SU-DHL-6 (cell line): ENCODE results near the gene ALDH16A1.

Source experiments
- H2AFZ ChIP-seq: fragments of 200-600 bp; sonication (generic); 2 replicates; pipeline ENCODE4 v1.6.1; 2014; ENCODE audit warnings: low read depth, mild to moderate bottlenecking, moderate library complexity, mixed read lengths, antibody characterized with exemption, low read length; ENCODE audit not compliant: severe bottlenecking
- H3F3A ChIP-seq: fragments of 200-600 bp; shearing (Covaris generic); 2 replicates; pipeline ENCODE4 v1.6.0; 2016; ENCODE audit warnings: antibody characterized with exemption, mild to moderate bottlenecking; ENCODE audit not compliant: insufficient read depth
- H3K27ac ChIP-seq: fragments of 200-600 bp; sonication (generic); 2 replicates; pipeline ENCODE4 v1.5.1; 2016; ENCODE audit warnings: low read depth, mild to moderate bottlenecking, low read length, moderate library complexity, mixed read lengths
- H3K27me3 ChIP-seq: fragments of 200-600 bp; sonication (generic), shearing (Covaris generic); 2 replicates; pipeline ENCODE4 v1.6.0; 2014; ENCODE audit warnings: mild to moderate bottlenecking, low read length
- H3K36me3 ChIP-seq: fragments of 200-600 bp; sonication (generic); 2 replicates; pipeline ENCODE4 v1.6.1; 2014; ENCODE audit warnings: mild to moderate bottlenecking, low read length, mixed read lengths
- H3K4me2 ChIP-seq: fragments of 300-600, 200-600 bp; shearing (Covaris generic), sonication (generic); 2 replicates; pipeline ENCODE4 v1.6.0; 2014; ENCODE audit warnings: low read length, low read depth, mild to moderate bottlenecking; ENCODE audit not compliant: poor library complexity, severe bottlenecking
- H3K4me3 ChIP-seq: fragments of 200-600 bp; sonication (generic); 2 replicates; pipeline ENCODE4 v1.5.1; 2014; ENCODE audit warnings: antibody characterized with exemption, low read length, mild to moderate bottlenecking, mixed read lengths; ENCODE audit not compliant: insufficient read depth, poor library complexity, severe bottlenecking
- H3K79me2 ChIP-seq: fragments of 200-600 bp; sonication (generic); 2 replicates; pipeline ENCODE4 v1.6.1; 2014; ENCODE audit warnings: mild to moderate bottlenecking, low read length, moderate library complexity; ENCODE audit not compliant: insufficient read depth
- H3K9ac ChIP-seq: fragments of 200-600 bp; sonication (generic); 2 replicates; pipeline ENCODE4 v1.7.0; 2014; ENCODE audit warnings: mild to moderate bottlenecking, low read length
- H3K9me2 ChIP-seq: fragments of 200-600 bp; sonication (generic); replicated peaks from 2 replicates; pipeline ENCODE4 v1.6.1; 2014; ENCODE audit warnings: low read length; ENCODE audit not compliant: insufficient read depth
- H3K9me3 ChIP-seq: fragments of 200-600 bp; sonication (generic); 2 replicates; pipeline ENCODE4 v1.6.1; 2014; ENCODE audit warnings: low read length, mixed read lengths; ENCODE audit not compliant: insufficient read depth
- H4K20me1 ChIP-seq: fragments of 200-600 bp; sonication (generic); 2 replicates; pipeline ENCODE4 v1.6.1; 2014; ENCODE audit warnings: low read depth, mild to moderate bottlenecking, antibody characterized with exemption, low read length, moderate library complexity, mixed read lengths
- EZH2phosphoT487 ChIP-seq: fragments of 200-600 bp; sonication (generic), shearing (Covaris generic); conservative IDR thresholded peaks from 2 replicates; pipeline ENCODE4 v1.6.1; 2018; ENCODE audit warnings: mild to moderate bottlenecking, antibody characterized with exemption, low read length, moderate library complexity, mixed read lengths
- TF ChIP-seq, protein P1 (sequence below): fragments of 200-600 bp; sonication (generic); IDR thresholded peaks from one replicate; pipeline ENCODE4 v1.5.1; 2017; ENCODE audit warnings: antibody characterized with exemption, mild to moderate bottlenecking, low read length, moderate library complexity; ENCODE audit not compliant: insufficient read depth, poor library complexity, severe bottlenecking

Gene ALDH16A1

DNA sequence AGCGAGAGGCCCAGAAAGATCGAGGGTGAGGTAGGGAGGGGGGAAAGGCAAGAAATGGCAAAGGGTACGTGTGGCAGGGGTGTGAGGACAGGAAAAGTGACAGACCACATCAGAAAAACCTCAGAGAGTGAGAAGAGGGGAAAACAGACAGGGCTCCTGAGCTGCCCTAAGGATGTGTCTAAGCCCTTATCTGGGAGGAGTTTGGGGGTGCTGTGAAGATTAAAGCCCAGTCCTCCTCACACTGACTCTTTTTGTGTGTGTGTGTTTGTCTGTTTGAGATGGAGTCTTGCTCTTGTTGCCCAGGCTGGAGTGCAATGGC, 29.1 kb upstream of the ALDH16A1 start:
- Histone ChIP-seq H3K27ac (no peak overlapping the region), H2AFZ (no peak overlapping the region), H4K20me1 (no peaks in the 10 kb centered on the region), H3K36me3 (no peaks in the 10 kb centered on the region), H3K79me2 (no peaks in the 10 kb centered on the region), H3K27me3 (no peaks in the 10 kb centered on the region), H3K9ac (no peak overlapping the region), H3K9me2 (no peaks in the 10 kb centered on the region), H3K9me3 (no peaks in the 10 kb centered on the region), H3K4me2 (no peak overlapping the region), H3F3A (no peaks in the 10 kb centered on the region), H3K4me3 (no peak overlapping the region)
- TF ChIP-seq EZH2phosphoT487 = no peak
- TF ChIP-seq, protein P1, sequence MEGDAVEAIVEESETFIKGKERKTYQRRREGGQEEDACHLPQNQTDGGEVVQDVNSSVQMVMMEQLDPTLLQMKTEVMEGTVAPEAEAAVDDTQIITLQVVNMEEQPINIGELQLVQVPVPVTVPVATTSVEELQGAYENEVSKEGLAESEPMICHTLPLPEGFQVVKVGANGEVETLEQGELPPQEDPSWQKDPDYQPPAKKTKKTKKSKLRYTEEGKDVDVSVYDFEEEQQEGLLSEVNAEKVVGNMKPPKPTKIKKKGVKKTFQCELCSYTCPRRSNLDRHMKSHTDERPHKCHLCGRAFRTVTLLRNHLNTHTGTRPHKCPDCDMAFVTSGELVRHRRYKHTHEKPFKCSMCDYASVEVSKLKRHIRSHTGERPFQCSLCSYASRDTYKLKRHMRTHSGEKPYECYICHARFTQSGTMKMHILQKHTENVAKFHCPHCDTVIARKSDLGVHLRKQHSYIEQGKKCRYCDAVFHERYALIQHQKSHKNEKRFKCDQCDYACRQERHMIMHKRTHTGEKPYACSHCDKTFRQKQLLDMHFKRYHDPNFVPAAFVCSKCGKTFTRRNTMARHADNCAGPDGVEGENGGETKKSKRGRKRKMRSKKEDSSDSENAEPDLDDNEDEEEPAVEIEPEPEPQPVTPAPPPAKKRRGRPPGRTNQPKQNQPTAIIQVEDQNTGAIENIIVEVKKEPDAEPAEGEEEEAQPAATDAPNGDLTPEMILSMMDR = no peak

DNA sequence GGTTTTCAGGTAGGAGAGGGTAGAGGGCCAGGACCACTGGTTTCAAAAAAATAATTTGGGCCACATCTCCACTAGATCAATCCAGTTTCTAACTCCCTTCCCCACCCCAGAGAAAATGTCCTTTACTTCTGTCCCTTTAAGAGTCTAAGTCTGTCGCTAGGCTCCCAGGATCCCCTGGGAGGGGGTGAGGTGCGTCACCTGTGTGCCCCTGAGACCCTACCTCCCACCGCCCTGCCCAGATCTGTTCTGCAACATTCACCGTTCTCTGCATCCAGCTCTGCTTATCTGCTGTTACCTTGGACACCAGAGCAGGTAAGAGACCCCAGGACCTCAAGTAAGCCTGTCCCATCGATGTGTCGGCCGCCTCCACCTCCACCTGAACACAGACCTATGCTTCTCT, 27.8 kb upstream of the ALDH16A1 start, which contains the start of gene GFY:
Gene GFY (plus strand): TSS at position 211 of the 400 bp plus-strand sequence. CDS start 1,043 bp downstream, outside the sequence.
- H3K9me3 ChIP-seq = no peaks in the 10 kb centered on the region
- no peaks in the 10 kb centered on the region for H4K20me1 ChIP-seq
- H3K9me2 ChIP-seq = no peaks in the 10 kb centered on the region
- H3K27me3 ChIP-seq = no peaks in the 10 kb centered on the region
- H3K27ac ChIP-seq = no peak within 1 kb of the TSS
- H3K79me2 ChIP-seq = no peaks in the 10 kb centered on the region
- H3K36me3 ChIP-seq = no peaks in the 10 kb centered on the region
- no peak within 1 kb of the TSS for H3K9ac ChIP-seq
- no peak within 1 kb of the TSS for H3K4me3 ChIP-seq
- H2AFZ ChIP-seq = no peak within 1 kb of the TSS
- no peak within 1 kb of the TSS for H3K4me2 ChIP-seq
- TF ChIP-seq EZH2phosphoT487 = no peak
- H3F3A ChIP-seq = no peaks in the 10 kb centered on the region

DNA sequence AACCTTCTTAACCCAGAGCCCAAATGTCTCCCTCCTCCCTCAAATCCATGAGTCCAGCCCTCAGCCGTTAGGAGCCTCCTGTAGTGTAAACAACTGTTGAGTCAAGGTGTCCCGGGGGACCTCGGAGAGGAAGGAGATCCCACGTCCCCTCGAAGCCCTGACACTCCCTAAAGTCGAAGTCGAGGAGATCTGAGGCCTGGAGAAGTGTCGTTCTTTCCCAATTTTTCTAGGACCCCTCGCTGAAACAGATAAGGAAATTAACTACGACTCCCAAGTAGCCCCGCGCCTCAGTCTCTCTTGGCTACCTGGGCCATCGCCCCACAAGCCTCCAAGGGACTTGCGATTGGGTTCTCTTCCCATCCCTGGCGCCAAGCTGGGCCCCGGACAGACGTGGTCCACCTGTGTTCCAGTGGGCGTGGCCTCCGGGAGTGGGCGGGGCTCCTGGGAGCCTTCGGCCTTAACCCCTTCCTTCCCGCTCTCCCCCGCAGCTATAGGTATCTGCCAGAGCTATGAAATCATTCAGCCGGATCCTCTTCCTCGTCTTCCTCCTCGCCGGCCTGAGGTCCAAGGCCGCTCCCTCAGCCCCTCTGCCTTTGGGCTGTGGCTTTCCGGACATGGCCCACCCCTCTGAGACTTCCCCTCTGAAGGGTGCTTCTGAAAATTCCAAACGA, 27.0 kb upstream of the ALDH16A1 start:
- TF ChIP-seq EZH2phosphoT487 = no peak
- TF ChIP-seq, protein P1 = no peak
- H4K20me1 ChIP-seq = no peaks in the 10 kb centered on the region
- no peak overlapping the region for H3K27ac ChIP-seq
- H3K9me2 ChIP-seq = no peaks in the 10 kb centered on the region
- H3K4me2 ChIP-seq = no peak overlapping the region
- H3K9me3 ChIP-seq = no peaks in the 10 kb centered on the region
- H2AFZ ChIP-seq = no peak overlapping the region
- H3K36me3 ChIP-seq = no peaks in the 10 kb centered on the region
- H3K79me2 ChIP-seq = no peaks in the 10 kb centered on the region
- H3K9ac ChIP-seq = no peak overlapping the region
- H3F3A ChIP-seq = no peaks in the 10 kb centered on the region
- H3K4me3 ChIP-seq = no peak overlapping the region
- H3K27me3 ChIP-seq = no peaks in the 10 kb centered on the region

DNA sequence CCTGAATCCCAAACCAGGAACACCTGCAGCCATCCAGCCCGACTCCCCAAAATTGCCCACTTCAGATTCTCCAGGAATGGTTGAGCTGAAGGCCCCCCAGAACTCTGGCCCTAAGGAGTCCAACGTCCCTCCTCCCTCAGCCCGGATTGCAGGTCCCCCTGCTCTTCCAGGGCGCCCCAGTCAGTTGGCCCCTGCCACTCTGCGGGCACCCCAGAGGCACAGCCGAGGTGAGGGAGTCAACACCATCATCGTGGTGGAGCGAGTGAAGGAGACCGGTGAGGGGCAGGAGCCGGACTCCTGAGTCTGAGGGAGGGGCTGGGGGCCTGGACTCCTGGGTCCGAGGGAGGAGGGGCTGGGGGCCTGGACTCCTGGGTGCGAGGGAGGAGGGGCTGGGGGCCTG, 25.7 kb upstream of the ALDH16A1 start:
- Histone ChIP-seq H3K4me2 (no peak overlapping the region), H3K9me2 (no peaks in the 10 kb centered on the region), H3K27ac (no peak overlapping the region), H3K9ac (no peak overlapping the region), H3K79me2 (no peaks in the 10 kb centered on the region), H4K20me1 (no peaks in the 10 kb centered on the region), H2AFZ (no peak overlapping the region), H3K27me3 (no peaks in the 10 kb centered on the region), H3K36me3 (no peaks in the 10 kb centered on the region), H3F3A (no peaks in the 10 kb centered on the region), H3K4me3 (no peak overlapping the region), H3K9me3 (no peaks in the 10 kb centered on the region)
- no peak for TF ChIP-seq EZH2phosphoT487
- TF ChIP-seq, protein P1 = no peak
